A673 (cell line): Measurements from ENCODE around the gene POLN. TPM values are rescaled to one million over a fixed set of nuclear protein-coding genes. Genes with fewer than 3 reads are reported as not detected.

Experiments
- BruUV-seq: library from RNA; stranded (reverse); fragments of 400-500 nt; replicated peaks from 2 replicates; lab custom pipeline; 2021; lab: Mats Ljungman, UMichigan
- CTCF ChIA-PET: fragments of 300-600 bp; sonication (Branson Sonifier 250); formaldehyde crosslinking; loops from one replicate; lab custom pipeline; 2022; ENCODE audit warnings: antibody characterized with exemption; lab: Charles Lee
- POLR2A ChIA-PET: fragments of 300-600 bp; sonication (Branson Sonifier 250); formaldehyde crosslinking; loops from one replicate; lab custom pipeline; 2022; ENCODE audit warnings: antibody characterized with exemption; ENCODE audit not compliant: low non-redundant PET; lab: Charles Lee
- DNase-seq: peaks from one replicate; pipeline ENCODE4 v3.0.0-alpha.2; 2015; ENCODE audit warnings: low spot score
- H3K27ac ChIP-seq: fragments of 200-600 bp; sonication (generic); 2 replicates; pipeline ENCODE4 v1.5.1; 2016; ENCODE audit warnings: mixed run types, low read depth, mild to moderate bottlenecking, mixed read lengths, antibody characterized with exemption, low read length; ENCODE audit not compliant: poor library complexity, severe bottlenecking
- H3K27me3 ChIP-seq: fragments of 200-600 bp; sonication (generic); replicated peaks from 2 replicates; pipeline ENCODE4 v1.6.1; 2017; ENCODE audit warnings: mixed run types, low read depth, mild to moderate bottlenecking, mixed read lengths, antibody characterized with exemption, low read length; ENCODE audit not compliant: insufficient read depth, poor library complexity
- H3K36me3 ChIP-seq: fragments of 200-600 bp; sonication (generic); 2 replicates; pipeline ENCODE4 v1.6.1; 2016; ENCODE audit warnings: mixed run types, mild to moderate bottlenecking, mixed read lengths, antibody characterized with exemption, low read length; ENCODE audit not compliant: insufficient read depth, poor library complexity, severe bottlenecking
- H3K4me1 ChIP-seq: fragments of 200-600 bp; sonication (generic); 2 replicates; pipeline ENCODE4 v1.6.1; 2017; ENCODE audit warnings: mixed run types, mild to moderate bottlenecking, mixed read lengths, antibody characterized with exemption, low read length; ENCODE audit not compliant: insufficient read depth, poor library complexity, severe bottlenecking
- H3K4me3 ChIP-seq: fragments of 200-600 bp; sonication (generic); 2 replicates; pipeline ENCODE4 v1.5.1; 2016; ENCODE audit warnings: low read depth, mixed run types, mild to moderate bottlenecking, mixed read lengths, low read length; ENCODE audit not compliant: poor library complexity, severe bottlenecking
- H3K9me3 ChIP-seq: fragments of 200-600 bp; sonication (generic); 2 replicates; pipeline ENCODE4 v1.6.1; 2016; ENCODE audit warnings: mixed run types, low read depth, mild to moderate bottlenecking, mixed read lengths, antibody characterized with exemption, low read length; ENCODE audit not compliant: poor library complexity, severe bottlenecking
- CTCF ChIP-seq: fragments of 300-800, 200-600 bp; sonication (generic); conservative IDR thresholded peaks from 2 replicates; pipeline ENCODE4 v1.5.1; 2017; ENCODE audit warnings: low read depth, mild to moderate bottlenecking, antibody characterized with exemption, low read length, moderate library complexity, mixed read lengths
- EZH2 ChIP-seq: fragments of 200-600 bp; sonication (generic); IDR thresholded peaks from 2 replicates; pipeline ENCODE4 v1.6.1; 2017; ENCODE audit warnings: borderline replicate concordance, low read depth, mild to moderate bottlenecking, mixed read lengths, antibody characterized with exemption, low read length; ENCODE audit not compliant: poor library complexity, severe bottlenecking
- intact Hi-C: fragments of 100-400 bp; cut with micrococcal nuclease; formaldehyde crosslinking; loops from one replicate; pipeline ENCODE4 v1.10.0; 2022; ENCODE audit not compliant: unreplicated experiment
- total RNA-seq: library from RNA; stranded (reverse); gene quantifications from 2 replicates; pipeline ENCODE4 v1.2.3, GENCODE V29; 2021

Gene POLN
- total RNA-seq, 1 experiment from 2014 or later, result 4.0 TPM

- no peak for DNase-seq
- Histone ChIP-seq H3K27ac (no peak overlapping the region), H3K4me3 (no peak overlapping the region), H3K4me1 (peaks cover 20% of the 10 kb centered on the region), H3K27me3 (no peaks in the 10 kb centered on the region), H3K9me3 (no peaks in the 10 kb centered on the region), H3K36me3 (no peaks in the 10 kb centered on the region)
- no peak for TF ChIP-seq CTCF
- no peak for TF ChIP-seq EZH2
- intact Hi-C loops, result no loop called here
- ChIA-PET POLR2A (no interaction called here), CTCF (no interaction called here)
- no TSS peak for BruUV-seq
These were observed 11.5 kb upstream of the POLN start for GRCh38 chr4:2253160-2254084.

DNA sequence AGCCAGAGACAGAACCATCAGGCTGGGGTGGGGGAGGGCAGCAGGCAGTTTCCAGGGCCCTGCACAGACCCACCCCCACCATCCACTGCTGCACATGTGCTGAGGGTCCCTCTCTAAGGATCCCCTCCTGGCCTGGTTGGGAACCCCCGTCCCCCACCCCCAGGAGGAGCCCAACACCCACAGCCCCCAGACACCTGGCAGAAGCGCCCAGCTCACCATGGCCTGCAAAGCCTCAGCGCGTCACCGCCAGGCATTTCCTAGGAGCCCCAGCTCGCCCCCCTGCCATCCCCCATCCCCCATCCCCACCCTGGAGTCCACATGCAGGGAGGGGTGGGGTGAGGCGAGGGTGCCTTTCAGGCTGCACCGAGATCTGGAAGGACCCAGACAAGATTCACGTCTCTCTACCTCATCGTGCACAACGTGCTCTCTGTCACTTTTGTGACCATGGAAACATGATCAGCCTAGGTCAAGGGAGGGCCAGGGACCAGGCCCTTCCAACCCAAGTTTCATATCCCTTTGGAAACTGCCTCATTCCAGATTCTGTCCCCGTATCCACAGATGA is 10.7 kb upstream of the POLN start:
- Histone ChIP-seq H3K4me1 (peaks cover 20% of the 10 kb centered on the region), H3K27ac (no peak overlapping the region), H3K27me3 (no peaks in the 10 kb centered on the region), H3K36me3 (no peaks in the 10 kb centered on the region), H3K9me3 (no peaks in the 10 kb centered on the region), H3K4me3 (no peak overlapping the region)
- intact Hi-C loops, result no loop called here
- no TSS peak for BruUV-seq
- no peak for DNase-seq
- POLR2A ChIA-PET, result no interaction called here
- CTCF ChIA-PET, result no interaction called here
- TF ChIP-seq CTCF (no peak), EZH2 (no peak)

- CTCF ChIA-PET, result no interaction called here
- Histone ChIP-seq H3K9me3 (no peaks in the 10 kb centered on the region), H3K27ac (no peak overlapping the region), H3K36me3 (no peaks in the 10 kb centered on the region), H3K4me1 (peaks cover 18% of the 10 kb centered on the region), H3K4me3 (no peak overlapping the region), H3K27me3 (no peaks in the 10 kb centered on the region)
- TF ChIP-seq CTCF, result no peak
- TF ChIP-seq EZH2, result no peak
- BruUV-seq, result no TSS peak
- intact Hi-C loops, result no loop called here
- no peak for DNase-seq
- POLR2A ChIA-PET, result no interaction called here
These were observed 10.0 kb upstream of the POLN start for GRCh38 chr4:2251795-2252529.
